ENCODE data around the gene MTHFD1L. TPM values are rescaled to one million over a fixed set of nuclear protein-coding genes. Genes with fewer than 3 reads are reported as not detected.

Gene MTHFD1L
- total RNA-seq, 1 donor from 2014 or later: 45.6 TPM

DNA sequence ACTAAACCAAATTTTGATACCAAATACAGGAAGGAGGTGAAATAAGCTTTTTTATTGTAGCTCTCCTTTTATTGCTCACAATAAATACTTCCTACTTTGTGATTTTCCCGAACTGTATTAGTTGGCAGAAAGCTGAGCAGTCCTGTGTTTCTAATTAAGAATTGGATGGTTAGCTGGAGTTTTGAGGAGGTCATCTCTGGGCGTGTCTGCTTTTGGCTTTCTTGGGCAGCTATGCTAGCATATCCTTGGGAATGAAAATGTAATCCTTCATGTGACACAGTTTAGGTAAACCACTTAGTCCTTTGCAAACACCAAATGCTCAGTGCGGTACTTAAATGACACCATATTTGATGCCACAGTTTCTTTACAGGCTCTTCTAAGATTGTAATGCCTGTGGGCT lies 67.5 kb downstream of the MTHFD1L start:
- DNase-seq (ENCODE audit: low read depth in 2 of 2): no peak

DNA sequence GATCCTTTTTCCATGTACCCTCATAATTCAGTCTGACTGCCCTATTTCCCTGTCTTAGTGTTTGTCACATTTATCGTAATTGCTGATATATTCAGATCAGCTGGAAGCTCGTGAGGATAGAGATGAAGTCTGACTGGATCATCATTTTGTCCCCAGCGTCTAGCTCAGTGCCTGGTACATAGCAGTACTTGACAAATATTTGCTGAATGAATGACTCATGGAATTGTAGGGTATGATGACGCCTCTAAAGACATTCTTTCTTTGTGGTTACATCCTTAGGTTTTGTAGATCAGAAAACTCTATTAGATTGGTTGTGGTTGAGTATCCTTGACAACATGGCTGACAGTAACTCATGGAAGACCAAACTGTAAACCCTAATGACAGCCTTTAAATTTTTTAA lies 68.9 kb downstream of the MTHFD1L start:
- DNase-seq (ENCODE audit: low read depth in 2 of 2): peak in 1 of 2 donors; percentile 29

DNA sequence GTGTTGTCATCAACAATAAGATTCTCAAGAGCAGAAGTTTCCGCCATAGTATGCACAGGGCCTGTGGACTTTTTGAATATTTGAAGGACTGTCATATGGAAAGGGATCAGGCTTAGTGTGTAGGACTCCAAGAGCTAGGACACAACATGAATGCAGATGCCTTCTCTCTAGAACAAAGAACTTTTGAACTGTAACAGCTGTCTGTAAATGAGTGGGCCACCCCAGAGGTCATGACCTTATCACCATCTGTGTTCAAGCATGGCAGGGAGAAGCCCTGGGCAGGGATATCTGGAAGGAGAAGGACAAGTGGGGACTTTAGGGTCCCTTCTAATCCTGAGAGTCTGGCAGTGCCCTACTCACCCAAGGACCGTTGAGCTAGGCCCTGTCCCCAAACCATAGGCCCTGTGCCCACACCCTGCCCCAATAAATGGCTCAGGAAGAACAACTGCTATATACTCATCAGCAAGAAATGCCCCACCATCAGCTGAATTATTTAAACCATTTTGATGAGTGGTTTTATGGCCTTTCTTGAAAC lies 70.6 kb downstream of the MTHFD1L start:
- DNase-seq (ENCODE audit: low read depth in 2 of 2): no peak

DNA sequence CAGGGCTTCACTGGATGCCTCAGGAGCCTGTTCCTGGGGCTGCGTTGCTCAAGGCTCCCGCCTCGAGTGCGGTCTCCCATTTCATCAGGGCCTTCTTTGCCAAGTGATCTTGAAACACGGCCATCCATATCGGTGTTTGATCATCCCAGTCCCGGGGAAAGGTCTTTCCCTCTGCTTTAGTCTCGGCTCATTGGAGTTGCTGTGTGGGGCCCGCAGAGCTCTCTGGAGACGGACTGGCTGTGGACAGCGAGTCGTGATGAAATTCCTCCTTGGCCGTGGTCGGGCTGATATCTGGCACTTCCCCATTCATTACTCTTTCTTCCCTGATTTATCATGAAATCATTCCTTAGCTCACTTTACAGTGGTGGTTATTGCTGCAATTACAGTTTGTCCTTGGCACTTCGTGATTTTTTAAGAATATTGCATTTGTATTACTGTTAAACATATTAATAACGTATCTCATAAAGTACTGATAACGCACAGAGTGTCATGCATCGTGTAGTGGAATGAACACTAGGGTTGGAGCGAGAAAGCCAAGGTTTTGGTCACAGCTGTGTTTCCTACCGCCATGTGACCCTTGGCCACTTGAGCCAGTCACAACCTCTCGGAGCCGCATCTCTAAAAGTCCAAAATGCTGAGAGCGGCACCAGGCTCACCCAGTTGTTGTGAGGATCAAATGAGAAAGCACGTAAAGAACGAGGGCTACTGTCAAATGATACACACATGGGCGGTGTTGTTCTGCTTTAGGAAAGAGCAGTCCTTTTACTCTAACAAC lies 71.8 kb downstream of the MTHFD1L start:
- DNase-seq (ENCODE audit: low read depth in 2 of 2): no peak

DNA sequence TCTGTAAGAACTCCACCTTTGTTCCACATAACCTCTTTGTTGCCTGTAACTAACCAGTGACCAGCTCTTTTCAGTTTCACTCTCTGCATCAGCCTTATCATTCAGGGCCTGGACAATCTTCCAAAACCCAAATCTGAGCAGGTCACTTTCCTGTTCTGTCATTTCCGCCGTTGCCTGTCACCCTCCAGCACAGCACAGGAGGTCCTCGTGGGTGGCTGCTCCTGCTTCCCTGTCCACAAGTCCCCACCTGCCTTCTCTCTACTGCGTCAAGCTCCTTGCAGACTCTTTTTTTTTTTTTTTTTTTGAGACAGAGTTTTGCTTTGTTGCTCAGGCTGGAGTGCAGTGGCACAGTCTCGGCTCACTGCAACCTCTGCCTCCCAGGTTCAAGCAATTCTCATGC lies 73.9 kb downstream of the MTHFD1L start:
- DNase-seq (ENCODE audit: low read depth in 2 of 2): peak in 1 of 2 donors; percentile 25

DNA sequence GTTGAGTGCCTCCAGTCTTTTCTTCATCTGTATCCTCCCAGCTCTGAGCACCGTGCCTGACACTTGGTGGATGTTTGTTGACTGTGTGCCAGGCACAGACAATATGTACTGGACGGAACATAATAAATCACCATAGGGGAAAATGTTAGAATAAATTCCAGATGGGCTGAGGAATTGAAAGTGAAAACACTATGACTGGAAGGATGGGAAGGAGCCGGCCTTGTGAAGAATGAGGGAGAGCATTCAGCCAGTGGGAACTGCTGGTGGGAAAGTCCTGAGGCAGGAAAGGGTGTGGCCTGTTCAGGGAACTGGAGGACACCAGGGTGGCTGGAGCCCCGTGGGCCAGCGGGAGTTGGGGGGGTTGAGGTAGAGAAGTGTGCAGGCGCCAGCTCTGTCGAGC lies 75.4 kb downstream of the MTHFD1L start:
- peak; percentile 52 to 83 for DNase-seq (ENCODE audit: low read depth in 2 of 2)

DNA sequence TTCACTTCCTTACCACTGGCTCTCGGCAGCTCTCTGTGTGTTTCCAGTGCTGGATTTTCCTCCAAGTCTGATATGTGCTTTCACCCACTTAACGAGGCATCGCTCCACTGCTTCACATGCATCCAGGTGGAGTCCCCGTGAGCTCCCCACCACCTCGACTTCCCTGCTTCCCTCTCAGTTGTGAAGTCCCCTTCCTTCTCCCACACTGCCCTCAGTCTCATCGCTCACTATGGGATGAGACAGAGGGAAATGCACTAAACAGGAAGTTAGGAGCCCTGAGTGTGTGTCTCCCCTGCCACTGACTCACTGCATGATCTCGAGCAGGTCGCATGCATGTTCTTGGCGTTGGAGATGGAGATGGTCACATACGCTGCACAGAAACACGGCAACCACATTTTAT lies 84.0 kb downstream of the MTHFD1L start:
- DNase-seq (ENCODE audit: low read depth in 2 of 2): peak in 1 of 2 donors; percentile 41

DNA sequence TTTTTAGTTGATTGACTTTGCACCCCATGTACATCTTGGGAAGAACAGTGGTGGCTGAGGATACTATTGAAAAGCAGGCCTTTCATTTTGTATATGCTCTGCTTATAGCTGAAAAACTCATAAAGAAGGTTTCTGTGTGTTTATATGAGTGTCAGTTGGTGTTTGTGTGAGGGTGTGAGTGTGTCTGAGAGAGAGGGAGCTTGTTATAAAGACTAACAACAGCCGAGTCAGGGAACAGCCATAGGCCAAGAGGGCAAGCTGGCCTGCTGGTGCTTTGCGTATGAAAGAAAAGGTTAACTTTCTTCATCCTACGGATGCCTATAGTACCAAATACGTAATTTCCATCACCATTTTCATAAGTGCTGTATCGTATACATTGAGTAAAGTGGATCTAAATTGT lies 88.3 kb downstream of the MTHFD1L start:
- no peak for DNase-seq (ENCODE audit: low read depth in 2 of 2)

DNA sequence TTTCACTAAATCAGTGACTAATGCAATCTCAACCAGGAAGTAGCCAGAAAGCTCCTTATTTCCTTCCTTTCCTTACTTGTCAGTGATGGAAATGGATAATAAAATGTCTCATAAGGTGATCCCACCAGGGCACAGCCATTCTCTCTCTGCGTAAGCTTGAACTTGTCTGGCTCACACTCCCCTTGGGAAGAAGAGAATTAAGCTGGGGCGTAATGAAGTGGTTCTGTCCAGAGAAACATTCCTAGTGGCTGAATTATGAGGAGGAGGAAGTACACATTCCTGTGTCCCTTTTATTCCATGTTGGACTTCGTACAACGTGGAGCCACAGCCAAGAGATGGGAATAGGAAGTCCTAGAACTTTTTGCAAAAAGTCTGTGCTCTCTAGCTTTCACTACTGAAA lies 93.7 kb downstream of the MTHFD1L start:
- peak; percentile 21 to 51 for DNase-seq (ENCODE audit: low read depth in 2 of 2)

DNA sequence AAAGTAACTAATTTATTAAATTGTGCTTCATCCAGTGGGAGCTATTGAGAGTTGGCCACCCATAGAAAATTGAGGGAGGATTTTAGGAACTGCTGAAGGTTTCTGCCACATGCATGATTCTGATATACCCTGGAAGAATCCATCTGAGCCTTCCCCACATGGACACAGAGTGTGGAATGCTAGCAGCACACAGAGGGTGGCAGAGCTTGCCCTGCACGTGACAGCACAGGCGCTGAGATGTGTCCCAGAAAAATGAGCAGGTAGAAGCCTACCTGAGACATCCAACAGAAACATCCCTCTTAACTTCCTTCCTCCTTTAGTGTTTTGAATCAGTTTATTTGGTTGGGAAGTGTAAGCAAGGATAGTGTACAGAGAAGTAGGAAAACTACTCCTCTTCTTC lies 96.9 kb downstream of the MTHFD1L start:
- DNase-seq (ENCODE audit: low read depth in 2 of 2): no peak

DNA sequence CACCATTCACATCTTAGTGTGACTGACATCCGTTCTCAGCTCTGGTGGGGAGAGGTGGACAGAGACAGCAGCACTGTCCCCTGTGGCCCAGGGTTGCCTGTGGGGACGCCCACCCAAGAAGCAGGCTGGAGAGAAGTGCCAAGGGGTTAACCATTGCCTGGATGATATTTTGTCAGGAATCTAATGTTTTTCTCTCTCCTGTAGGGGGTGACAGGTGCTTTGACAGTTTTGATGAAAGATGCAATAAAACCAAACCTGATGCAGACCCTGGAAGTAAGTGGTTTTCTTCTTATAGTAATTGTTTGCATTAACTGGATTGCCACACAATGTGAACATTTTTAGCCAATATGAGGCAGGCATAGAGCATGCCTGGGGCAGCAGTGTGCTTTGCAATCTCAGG lies 99.3 kb downstream of the MTHFD1L start:
- peak in 1 of 2 donors; percentile 22 for DNase-seq (ENCODE audit: low read depth in 2 of 2)

DNA sequence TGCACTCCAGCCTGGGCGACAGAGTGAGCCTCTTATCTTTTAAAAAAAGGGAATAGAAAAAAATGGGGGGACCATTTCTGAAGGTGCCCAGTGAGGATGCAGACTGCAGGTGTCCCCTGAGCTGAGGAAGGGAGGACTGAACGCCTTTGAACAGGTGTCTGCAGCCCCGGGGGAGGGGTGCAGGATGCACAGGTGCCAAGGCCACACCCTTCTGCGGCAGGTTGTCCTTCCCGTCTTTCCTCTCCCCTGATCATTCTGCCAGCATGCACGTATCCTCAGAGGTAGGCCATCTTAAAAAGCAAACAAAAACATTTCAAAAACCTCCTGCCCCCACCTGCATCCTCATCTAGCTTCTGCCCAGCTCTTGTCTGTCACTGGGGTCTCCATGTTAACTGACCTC lies 101.3 kb downstream of the MTHFD1L start:
- DNase-seq (ENCODE audit: low read depth in 2 of 2): no peak

DNA sequence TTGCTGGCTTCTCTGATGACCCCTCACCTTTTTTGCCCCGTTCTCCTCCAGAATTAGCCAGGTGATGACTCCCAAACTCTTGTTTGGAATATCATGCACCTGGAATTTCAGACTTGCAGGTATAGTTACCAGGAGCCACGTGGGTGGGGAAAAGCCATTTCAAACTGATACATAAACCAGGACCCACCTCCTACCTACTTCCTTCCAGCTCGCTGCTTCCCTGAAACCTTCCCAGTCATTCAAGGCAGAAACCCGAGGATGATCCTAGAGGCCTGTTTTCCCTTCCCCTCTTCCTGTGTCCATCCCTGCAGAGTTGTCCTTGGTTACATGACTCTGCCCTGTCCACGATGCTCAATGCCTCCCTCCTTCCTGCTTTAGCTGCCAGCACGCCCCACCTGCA lies 101.9 kb downstream of the MTHFD1L start:
- DNase-seq (ENCODE audit: low read depth in 2 of 2): no peak

DNA sequence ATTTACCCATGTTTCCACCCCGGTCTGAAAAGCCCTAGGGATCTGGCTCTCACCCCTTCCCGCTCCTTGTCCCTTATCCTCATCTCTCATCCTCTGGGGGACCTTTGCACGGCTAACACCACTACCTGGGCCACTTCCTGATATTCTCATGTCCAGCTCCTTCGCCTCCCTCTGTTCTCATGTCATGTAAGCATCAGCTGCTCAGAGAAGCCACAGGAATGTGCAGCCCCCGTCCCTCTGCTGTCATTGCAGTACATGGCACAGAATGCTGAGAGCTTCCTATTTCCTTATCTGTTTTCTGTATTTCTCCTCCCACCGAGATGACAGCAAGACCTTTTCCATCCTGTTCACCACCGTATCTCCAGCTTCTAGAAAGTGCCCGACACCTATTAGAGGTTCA lies 102.4 kb downstream of the MTHFD1L start:
- DNase-seq (ENCODE audit: low read depth in 2 of 2): no peak

DNA sequence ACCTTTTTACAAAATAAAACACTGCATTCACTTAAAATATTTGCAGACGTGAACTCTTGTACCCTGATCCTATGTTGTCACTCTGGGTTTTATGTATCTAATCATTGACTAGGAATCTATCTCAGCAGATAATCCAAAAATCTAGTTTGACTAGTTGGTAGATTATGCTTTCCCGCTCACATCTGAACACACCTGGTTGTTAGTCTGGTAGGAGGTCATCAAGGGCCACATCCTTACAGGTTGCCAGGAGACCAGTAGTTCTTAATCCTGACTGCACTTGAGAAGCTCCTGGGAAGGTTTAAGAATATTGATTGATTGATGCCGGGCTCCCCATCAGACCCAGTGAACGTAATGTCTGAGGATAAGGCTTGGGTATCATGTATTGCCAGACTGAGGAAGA lies 104.4 kb downstream of the MTHFD1L start:
- DNase-seq (ENCODE audit: low read depth in 2 of 2): no peak

DNA sequence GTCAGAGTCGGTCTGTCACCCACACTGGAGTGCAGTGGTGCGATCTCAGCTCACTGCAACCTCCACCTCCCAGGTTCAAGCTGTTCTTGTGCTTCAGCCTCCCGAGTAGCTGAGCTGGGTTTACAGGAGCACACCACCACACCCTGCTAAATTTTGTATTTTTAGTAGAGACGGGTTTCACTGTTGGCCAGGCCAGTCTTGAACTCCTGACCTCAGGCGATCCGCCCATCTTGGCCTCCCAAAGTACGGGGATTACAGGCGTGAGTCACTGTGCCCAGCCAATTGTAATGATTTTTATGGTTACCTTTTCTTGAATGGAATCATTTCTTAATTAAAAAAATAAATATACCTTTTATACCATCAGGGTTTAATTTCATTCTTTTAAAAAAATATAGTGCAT lies 105.7 kb downstream of the MTHFD1L start:
- DNase-seq (ENCODE audit: low read depth in 2 of 2): no peak

DNA sequence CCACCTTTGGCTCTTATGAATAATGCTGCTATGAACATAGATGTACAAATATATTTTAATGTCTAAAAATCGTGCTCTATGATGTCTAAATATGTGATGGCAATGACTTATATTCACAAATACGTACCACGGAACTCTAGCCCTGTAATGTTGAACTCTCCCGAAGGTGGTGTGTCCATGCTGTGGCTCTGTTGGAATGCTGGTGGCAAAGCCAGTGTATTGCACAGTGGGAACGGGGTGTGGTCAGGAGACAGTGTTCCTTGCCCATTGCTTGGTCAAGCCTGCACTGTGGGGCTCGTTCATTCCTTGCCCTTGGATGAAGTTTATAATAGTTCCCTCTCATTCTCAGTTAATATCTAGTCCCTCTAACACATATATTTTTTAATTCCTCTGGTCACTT lies 109.6 kb downstream of the MTHFD1L start:
- DNase-seq (ENCODE audit: low read depth in 2 of 2): no peak

DNA sequence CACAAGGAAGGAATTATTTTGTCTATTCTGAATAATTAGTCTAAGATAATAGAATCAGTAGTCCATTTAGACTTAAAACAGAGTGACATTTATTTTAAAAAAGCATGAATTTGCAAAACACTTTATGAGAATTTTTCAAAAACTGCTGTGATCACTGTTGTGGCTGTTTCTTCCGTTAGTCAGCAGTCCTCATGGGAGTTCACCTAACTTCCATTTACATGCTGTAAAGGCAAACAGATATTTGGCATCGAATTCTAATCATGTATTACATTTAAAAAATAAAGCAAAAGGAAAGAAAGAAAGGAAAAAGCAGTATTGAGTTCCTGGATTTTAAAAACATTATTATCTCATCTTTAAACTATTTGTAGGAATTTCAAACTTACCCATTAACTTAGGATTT lies 111.8 kb downstream of the MTHFD1L start:
- DNase-seq (ENCODE audit: low read depth in 2 of 2): peak in 1 of 2 donors; percentile 75

DNA sequence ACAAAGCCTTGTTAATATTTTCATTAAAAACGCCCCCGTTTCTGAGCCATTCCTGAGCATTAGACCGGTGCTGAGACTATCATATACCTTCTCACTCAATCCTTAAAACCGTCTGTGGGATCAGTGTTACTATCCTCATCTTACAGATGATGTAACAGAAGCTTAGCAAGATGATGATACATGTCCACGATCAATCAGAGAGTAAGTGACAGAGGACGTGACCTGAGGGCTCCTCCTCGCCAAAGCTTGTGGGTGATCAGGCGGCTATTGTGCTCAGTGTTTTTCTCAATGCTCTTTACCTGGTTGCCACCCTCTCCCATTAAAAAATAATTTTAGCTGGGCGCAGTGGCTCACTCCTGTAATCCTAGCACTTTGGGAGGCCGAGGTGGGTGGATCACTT lies 113.1 kb downstream of the MTHFD1L start:
- no peak for DNase-seq (ENCODE audit: low read depth in 2 of 2)

DNA sequence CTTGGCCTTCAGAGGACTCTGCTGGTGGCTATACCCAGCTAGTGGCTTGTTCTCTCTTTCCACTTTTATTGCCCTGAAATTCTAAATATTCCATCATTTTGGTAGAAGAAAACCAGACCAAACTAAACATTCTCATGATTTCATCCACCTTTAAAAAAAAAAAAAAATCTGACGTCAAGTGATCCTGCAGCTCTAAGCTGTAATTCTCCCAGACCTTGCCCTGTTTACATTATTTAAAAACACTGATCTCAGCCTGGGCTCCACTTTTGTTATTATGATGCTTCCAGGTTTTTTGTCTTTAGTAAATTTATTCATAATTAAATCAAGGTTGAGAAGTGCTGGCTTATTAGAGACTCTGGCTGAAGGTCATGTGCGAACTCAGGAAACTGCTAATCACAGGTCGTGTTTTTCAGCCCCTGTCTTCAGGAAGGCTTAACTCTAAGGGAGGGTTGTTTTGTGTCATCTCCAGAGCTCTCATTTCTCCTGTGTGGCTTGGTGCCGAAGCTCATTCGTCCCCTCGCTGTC lies 114.4 kb downstream of the MTHFD1L start:
- peak in 1 of 2 donors; percentile 20 for DNase-seq (ENCODE audit: low read depth in 2 of 2)

DNA sequence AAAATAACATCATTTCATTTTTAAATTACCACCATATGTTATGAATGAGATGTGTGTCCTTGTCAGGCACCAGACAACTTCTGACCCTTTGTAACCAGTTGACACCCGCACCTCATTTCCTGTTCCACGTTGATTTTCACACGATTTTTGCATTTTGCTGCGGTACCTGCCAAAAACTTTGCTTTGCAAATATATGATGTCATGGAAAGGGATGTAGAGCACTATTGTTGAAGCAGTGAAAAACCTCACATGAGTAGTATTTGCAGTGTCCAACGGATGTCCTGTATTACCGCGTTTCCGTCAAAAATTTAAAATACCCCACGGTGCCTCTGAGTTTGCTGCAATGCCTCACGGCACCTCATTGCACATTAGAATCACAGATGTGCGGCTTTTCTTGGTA lies 115.6 kb downstream of the MTHFD1L start:
- DNase-seq (ENCODE audit: low read depth in 2 of 2): peak; percentile 93 to 100

DNA sequence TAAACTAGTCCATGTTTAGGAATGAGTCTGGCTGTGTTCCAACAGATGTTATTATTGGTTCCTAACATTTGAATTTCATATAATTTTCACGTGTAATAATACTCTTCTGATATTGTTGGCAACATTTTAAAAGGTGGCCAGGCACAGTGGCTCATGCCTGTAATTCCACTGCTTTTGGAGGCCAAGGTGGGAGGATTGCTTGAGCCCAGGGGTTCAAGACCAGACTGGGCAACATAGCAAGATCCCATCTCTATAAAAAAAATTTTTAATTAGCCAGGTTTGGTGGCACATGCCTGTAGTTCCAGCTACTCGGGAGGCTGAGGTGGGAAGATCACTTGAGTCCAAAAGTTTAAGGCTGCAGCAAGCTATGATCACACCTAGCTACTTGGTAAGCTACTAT lies 116.2 kb downstream of the MTHFD1L start:
- DNase-seq (ENCODE audit: low read depth in 2 of 2): no peak

DNA sequence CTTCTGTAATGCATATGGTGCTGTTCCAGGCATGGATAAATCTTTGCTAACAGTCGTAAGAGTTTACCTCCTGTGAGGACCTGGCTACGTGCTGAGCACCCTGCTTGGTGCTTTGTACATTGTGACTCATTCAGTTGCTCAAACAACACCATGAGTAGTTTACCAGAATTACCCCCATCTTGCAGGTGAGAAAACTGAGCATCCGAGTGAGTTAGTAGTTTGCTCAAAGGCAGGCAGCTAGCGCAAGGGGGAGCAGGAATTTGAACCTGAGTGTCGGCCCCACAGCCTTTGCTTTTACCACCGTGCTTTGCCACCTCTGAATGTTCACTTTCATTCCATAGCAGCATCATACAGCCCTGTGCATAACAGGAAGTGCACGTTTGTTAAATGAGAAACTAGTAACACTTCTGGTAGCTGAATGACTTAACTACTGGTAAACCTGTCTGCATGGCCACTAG lies 121.9 kb downstream of the MTHFD1L start:
- DNase-seq (ENCODE audit: low read depth in 2 of 2): peak in 1 of 2 donors; percentile 13

Data from lung microvascular endothelial cell (primary cell).